GM18519 (cell line): ENCODE data around the gene TSPAN18.

ENCODE experiments used
- ATAC-seq: cut with Tn5 transposase; IDR thresholded peaks from one replicate; pipeline ENCODE4 v1.9.1; 2021; ENCODE audit warnings: mild to moderate bottlenecking, moderate library complexity; ENCODE audit not compliant: unreplicated experiment, low FRiP score

The TSPAN18 gene

DNA sequence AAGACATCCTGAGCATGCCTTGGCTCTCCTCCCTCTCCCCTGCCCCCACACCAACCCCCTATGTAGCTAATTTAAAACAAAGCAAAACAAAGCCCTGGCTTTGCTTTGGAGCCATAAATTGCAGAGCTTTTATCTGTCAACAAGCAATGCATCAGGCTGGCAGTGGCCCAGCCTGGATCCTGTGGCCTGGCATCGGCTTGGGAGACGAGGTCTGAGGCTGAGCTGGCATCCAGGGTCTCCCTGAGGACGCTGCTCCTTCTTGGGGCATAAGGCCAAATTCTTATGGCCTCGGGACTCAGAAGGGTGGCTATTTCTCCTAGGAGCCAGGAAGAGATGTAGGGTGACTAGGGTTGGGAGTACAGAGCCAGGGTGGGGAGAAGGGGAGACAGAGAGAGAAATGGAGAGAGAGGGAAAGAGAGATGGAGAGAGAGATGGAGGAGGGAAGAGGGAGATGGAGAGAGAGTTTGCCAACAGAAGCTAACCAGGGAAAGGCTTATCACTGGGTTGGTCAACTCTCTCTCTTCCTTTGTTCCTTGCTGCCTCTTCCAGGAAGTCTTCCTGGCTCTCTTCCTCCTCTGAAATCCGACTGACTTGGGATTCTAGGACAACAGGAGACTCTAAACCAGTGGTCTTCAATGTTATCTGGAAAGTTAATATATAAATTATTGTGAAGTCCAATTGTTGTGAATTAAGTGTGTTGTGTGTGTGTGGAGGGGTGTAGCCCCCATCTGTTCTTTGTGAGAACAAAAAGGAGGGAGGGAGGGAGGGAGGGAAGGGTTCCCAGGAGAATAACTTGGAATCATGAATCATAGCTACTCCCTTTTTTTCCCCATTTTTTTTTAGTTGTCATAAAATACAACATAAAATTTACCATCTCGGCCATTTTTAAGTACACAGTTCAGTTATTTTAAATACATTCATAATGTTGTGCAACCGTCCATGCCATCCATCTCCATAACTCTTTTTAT, 29.1 kb downstream of the TSPAN18 start:
- no peak for ATAC-seq

GRCh38 chr11:44758983-44759382, 32.2 kb downstream of the TSPAN18 start:
- no peak for ATAC-seq

- no peak for ATAC-seq
Measured at GRCh38 chr11:44759743-44760476, 33.1 kb downstream of the TSPAN18 start.

DNA sequence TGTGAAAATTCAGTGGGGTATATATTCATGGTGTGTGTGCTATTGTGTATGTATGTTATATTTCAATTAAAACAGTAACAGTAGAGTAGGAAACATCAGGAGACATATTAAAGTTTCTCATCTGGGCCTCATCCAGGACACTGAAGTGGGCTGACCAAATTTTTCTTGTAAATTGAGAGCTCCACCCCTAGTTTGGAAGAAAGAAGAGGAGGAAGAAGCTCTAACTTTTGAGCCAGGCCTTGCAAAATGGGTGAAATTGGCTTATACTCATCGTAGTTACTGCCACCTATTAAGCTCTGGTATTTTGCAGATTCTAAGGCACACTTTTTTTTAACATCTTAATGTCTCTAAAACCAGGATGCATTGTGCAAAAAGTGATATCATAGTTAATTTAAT, 33.7 kb downstream of the TSPAN18 start:
- no peak for ATAC-seq

- ATAC-seq: no peak
Measured at GRCh38 chr11:44760917-44761550, 34.3 kb downstream of the TSPAN18 start.

DNA sequence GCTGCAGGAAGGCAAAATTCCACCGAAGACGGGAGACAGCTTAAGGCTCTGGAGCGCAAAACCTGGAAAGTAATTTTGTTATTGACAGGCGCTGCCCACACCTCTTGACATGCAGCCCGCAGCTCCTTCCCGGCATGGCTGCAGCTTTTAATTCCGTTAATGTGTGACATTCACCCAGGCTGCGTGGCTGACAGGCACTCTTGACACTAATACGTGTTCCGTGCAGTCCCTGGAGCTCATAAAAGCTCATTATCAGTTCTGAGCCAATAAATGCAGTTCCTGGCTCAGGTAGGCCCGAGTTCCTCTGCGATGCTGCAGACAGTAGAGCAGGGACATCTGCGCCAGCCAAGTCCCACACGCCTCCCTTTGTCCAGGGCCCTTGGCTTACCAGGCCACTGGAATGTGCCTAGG, 34.8 kb downstream of the TSPAN18 start:
- no peak for ATAC-seq

DNA sequence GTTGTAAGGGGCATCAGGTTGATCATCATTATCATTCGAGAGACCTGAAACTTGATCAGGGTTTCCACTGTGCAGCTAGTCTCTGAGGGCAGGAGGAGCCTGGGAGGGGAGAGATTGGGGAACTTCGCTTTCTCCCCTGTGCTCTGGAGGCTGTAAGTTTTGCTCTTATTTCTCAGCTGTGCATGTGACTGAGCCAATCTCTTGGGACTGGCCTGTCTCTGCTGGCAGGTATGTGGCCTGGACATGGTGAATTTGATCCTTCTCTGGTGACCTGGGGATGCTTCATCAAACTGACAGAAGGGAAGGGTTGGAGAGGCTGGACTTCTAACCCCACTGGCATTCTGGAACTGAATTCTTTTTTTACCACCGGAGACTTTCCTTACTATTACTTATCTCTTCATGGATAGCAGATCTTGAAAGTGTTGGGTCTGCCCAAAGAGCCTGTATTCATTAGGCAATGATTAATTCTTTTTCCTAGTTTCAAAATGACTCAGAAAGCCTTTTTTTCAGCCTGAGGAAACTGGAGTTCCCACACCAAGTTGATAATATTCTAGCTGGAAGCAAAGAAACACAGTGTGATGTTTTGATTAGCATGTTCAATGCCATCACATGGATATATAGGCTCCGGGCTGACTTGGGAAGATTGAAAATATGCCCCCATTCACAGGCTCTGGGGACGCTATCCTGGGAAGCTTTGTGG, 36.5 kb downstream of the TSPAN18 start:
- ATAC-seq: no peak

GRCh38 chr11:44764583-44764982, 37.8 kb downstream of the TSPAN18 start:
- no peak for ATAC-seq

GRCh38 chr11:44765026-44765595, 38.3 kb downstream of the TSPAN18 start:
- ATAC-seq: no peak

DNA sequence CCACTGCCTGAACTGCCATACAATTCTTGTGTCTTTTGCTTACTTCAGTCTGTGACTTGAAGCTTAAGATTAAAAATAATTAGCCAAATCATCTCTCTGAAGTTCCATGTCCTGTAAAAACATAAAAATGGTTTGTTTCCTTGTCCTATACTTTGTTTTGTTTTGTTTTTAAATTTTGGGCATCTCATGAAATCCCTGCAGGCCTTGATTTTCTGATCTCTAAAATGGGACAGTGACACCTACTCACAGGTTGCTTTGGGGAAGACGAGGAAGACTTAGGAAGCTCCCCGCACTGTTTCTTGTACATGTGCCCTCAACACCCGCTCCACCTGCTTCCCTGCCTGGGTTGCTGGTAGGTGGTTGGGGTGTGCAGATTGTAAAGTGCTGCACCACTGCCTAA, 38.9 kb downstream of the TSPAN18 start:
- ATAC-seq: no peak

DNA sequence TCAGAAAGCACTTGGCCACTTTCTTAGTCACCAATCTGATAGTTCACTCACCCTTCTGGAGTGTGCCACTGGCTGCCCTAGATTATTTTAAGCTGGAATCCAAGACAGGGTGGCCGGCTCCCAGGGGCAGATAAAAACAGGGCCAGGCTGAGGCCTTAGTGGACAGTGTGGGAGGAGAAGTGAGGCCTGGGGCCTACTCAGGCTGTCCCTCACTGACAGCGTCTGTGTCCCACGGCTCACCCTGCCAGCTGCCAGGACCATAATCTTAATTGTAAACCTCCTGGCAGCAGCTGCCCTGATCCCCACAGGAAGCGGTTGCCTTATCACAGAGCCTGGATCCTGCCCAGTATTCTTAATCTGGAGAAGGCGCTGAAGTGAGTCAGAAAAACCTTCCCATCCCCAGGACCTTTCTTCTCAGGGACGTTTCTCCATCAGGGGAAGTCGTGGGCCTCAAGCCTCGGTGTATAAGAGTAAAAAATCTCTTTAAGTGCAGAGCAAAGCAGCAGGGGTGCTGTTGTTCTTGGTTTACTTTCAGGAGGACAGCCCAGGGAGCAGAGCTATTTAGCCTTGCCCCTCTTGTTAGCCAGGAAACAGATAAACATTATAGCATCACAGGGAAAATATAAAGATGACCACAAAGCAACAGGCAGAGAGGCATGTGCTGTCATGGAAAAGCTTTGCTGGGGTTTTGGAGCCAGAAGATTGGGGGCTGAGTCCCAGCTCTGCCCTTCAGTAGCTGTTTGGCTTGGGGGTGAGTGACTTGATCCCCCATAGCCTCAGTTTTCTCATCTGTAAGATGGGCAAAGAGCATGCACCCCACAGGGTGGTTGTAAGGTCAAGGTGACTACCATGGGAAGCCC, 39.6 kb downstream of the TSPAN18 start:
- ATAC-seq: no peak

GRCh38 chr11:44766972-44767278, 40.2 kb downstream of the TSPAN18 start:
- no peak for ATAC-seq

DNA sequence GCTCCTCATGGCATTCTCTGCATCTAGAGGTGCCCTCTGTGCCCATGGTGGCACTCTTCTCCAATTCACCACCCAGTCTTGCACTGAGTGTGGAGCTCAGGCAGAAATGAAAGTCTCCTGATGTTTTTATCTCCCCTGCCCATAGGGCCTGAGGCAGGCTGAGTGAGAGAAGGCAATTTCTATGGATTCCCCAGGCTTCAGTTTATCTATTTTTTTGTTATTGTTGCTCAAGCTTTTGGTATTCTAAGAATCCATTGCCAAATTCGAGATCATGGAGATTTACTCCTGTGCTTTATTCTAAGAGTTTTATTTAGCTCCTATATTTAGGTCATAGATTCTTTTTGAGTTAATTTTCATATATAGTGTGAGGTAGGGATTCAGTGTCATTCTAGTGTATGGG, 40.7 kb downstream of the TSPAN18 start:
- no peak for ATAC-seq

DNA sequence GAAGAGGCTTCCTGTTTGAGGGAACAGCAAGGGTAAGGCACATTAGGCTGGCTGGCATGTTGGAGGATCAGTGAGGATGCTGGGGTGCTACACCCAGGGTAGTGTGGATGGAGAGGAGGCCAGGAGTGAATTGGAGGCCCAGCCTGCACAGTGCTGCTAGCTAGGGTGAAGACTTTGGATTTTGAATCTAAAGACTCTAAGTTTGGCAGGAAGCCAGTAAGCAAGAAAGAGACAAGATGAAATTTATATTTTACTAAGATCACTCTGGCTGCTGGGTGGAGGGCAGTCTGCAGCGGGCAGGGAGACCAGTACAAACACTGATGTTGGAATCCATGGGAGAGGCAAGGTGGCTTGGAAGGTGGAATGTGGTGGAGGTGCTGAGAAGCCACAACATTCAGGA, 43.6 kb downstream of the TSPAN18 start:
- no peak for ATAC-seq

- no peak for ATAC-seq
Measured at GRCh38 chr11:44771252-44771734, 44.5 kb downstream of the TSPAN18 start.

DNA sequence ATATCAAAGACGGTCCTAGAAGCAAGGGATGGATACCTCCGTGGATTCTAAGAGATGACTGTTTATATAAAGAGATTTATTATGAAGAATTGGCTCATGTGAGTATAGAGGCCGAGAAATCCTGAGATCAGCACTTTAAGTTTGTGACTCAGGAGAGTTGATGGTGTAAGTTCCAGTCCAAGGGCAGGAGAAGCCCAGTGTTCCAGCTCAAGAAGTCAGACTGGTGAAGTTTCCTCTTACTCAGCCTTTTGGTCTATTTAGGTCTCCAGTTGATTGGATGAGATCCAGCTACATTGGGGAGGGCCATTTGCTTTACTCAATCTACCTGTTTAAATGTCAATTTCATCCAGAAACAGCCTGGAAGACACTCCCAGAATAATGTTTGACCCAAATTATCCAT, 45.1 kb downstream of the TSPAN18 start:
- no peak for ATAC-seq

DNA sequence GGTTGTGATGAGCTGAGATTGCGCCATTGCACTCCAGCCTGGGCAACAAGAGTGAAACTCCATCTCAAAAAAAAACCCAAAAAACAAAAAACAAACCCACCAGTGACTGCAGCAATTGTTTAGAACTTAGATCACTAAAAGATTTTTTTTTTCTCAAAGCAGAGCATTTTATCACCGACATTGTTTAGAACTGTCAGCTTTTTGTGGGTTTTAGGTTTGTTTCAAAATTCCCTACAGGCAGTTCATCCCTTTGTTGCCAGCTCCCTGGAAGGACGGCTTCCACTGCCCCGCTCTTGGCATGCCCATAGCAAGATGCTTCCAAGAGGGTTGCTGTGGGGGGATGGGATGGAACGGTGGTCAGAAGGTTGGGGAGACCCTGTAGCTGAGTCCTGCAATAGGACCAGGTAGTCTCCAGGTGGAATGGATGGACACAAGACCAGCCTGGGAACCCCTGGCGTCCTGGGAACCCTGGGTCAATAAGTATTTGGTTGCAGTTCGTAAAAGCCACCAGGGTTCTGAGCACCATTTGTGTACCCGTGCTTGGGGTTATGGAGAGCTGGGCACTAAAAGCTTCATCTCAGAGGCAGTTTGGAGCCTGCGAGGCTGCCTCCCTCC, 46.7 kb downstream of the TSPAN18 start:
- no peak for ATAC-seq

GRCh38 chr11:44774108-44774507, 47.3 kb downstream of the TSPAN18 start:
- ATAC-seq: no peak

DNA sequence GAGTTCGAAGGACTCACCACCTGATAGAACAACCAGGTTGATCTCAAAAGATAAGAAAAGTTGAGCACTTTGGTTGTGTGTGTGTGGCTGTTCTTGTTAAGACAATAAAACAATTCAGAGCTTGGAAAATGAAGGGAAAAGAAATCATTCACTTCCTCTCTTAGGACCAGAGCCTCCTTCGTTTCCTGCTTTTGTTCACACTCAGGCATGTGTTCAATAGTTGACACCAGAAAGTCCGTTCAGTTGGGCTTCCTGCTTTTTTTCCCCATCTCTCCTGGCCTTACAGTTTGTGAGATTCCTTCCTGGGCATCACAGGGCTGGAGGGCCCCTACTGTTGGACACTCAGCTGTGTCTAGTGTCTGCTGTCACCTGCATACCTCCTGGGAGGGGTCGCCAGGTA, 48.0 kb downstream of the TSPAN18 start:
- ATAC-seq: no peak
